PC-9 (cell line): ENCODE results near the gene CTNNA3. TPM values are rescaled to one million over a fixed set of nuclear protein-coding genes. Genes with fewer than 3 reads are reported as not detected.

Experiments
- BruUV-seq: library from RNA; stranded (reverse); fragments of 400-500 nt; replicated peaks from 2 replicates; lab custom pipeline; 2021; lab: Mats Ljungman, UMichigan
- CTCF ChIA-PET: fragments of 300-600 bp; sonication (Branson Sonifier 250); formaldehyde crosslinking; loops from one replicate; lab custom pipeline; 2022; ENCODE audit warnings: antibody characterized with exemption; lab: Charles Lee
- POLR2A ChIA-PET: fragments of 300-600 bp; sonication (Branson Sonifier 250); formaldehyde crosslinking; loops from one replicate; lab custom pipeline; 2022; ENCODE audit warnings: antibody characterized with exemption; ENCODE audit not compliant: unreplicated experiment; lab: Charles Lee
- DNase-seq, 2 experiments: peaks; one replicate each; pipeline versions ENCODE4 v3.0.0 to v3.0.0-alpha.2; 2015 to 2022; ENCODE audit warnings: mixed read lengths in 1 of 2
- H2AFZ ChIP-seq: fragments of 200-600 bp; sonication (generic); 2 replicates; pipeline ENCODE4 v1.8.1; 2017; ENCODE audit warnings: antibody characterized with exemption
- H3F3A ChIP-seq: fragments of 200-600 bp; sonication (generic); 2 replicates; pipeline ENCODE4 v1.8.1; 2017; ENCODE audit warnings: antibody characterized with exemption, mild to moderate bottlenecking, low read depth; ENCODE audit not compliant: insufficient read depth
- H3K27ac ChIP-seq: fragments of 200-600 bp; sonication (generic); 2 replicates; pipeline ENCODE4 v1.6.1; 2016; ENCODE audit warnings: mixed run types
- H3K27me3 ChIP-seq: fragments of 200-600 bp; sonication (generic); 2 replicates; pipeline ENCODE4 v1.6.1; 2016; ENCODE audit warnings: low read depth, mixed run types; ENCODE audit not compliant: insufficient read depth
- H3K36me3 ChIP-seq: fragments of 200-600 bp; sonication (generic); 2 replicates; pipeline ENCODE4 v1.6.1; 2016; ENCODE audit warnings: low read depth, mixed run types
- H3K4me1 ChIP-seq: fragments of 200-600 bp; sonication (generic); replicated peaks from 2 replicates; pipeline ENCODE4 v1.6.1; 2016; ENCODE audit warnings: mixed run types; ENCODE audit not compliant: insufficient read depth
- H3K4me2 ChIP-seq: fragments of 200-600 bp; sonication (generic); 2 replicates; pipeline ENCODE4 v1.6.1; 2017; ENCODE audit warnings: mixed run types
- H3K4me3 ChIP-seq: fragments of 200-600 bp; sonication (generic); 2 replicates; pipeline ENCODE4 v1.6.1; 2016; ENCODE audit warnings: mixed run types
- H3K79me2 ChIP-seq: fragments of 200-600 bp; sonication (generic); 2 replicates; pipeline ENCODE4 v1.6.1; 2017; ENCODE audit warnings: low read depth, mixed run types
- H3K9me2 ChIP-seq: fragments of 200-600 bp; sonication (generic); 2 replicates; pipeline ENCODE4 v1.8.1; 2017; ENCODE audit warnings: mild to moderate bottlenecking; ENCODE audit not compliant: insufficient read depth
- H3K9me3 ChIP-seq: fragments of 200-600 bp; sonication (generic); 2 replicates; pipeline ENCODE4 v1.8.1; 2016; ENCODE audit warnings: low read depth; ENCODE audit not compliant: insufficient read depth
- H4K20me1 ChIP-seq: fragments of 200-600 bp; sonication (generic); 2 replicates; pipeline ENCODE4 v1.8.1; 2017; ENCODE audit not compliant: insufficient read depth
- EZH2 ChIP-seq: fragments of 200-600 bp; sonication (generic); IDR thresholded peaks from 2 replicates; pipeline ENCODE4 v1.8.0; 2017; ENCODE audit warnings: antibody characterized with exemption, low read depth
- intact Hi-C: fragments of 100-400 bp; cut with micrococcal nuclease; formaldehyde crosslinking; loops from one replicate; pipeline ENCODE4 v1.10.0; 2022; ENCODE audit not compliant: unreplicated experiment
- total RNA-seq: library from RNA; stranded (reverse); gene quantifications from 2 replicates; pipeline ENCODE4 v1.2.3, GENCODE V29; 2021
- TF ChIP-seq, protein P1 (sequence below): fragments of 200-600 bp; sonication (generic); conservative IDR thresholded peaks from 2 replicates; pipeline ENCODE4 v1.6.1; 2017; ENCODE audit warnings: mixed run types, antibody characterized with exemption, mild to moderate bottlenecking, moderate library complexity

Gene CTNNA3
- total RNA-seq, 1 experiment from 2014 or later: not detected

DNA sequence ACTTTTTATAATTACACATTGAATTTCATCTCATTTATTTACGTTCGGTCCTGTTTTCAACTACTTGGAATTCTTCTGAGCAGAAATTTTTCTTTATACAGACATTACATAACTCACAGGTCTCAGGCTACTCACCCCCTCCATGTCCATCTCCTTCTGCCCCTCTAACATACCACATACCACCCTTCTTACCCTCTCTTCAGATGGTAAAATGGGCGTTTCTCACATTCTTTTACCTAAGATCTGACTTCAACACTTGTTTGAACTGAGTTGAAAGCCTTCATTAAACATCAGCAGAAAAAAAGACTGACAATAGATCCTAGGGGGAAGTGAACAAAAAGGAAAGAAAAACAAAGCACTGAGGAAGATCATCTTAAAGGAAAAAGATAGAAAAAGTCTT, 309.7 kb downstream of the CTNNA3 start:
- TF ChIP-seq, protein P1, sequence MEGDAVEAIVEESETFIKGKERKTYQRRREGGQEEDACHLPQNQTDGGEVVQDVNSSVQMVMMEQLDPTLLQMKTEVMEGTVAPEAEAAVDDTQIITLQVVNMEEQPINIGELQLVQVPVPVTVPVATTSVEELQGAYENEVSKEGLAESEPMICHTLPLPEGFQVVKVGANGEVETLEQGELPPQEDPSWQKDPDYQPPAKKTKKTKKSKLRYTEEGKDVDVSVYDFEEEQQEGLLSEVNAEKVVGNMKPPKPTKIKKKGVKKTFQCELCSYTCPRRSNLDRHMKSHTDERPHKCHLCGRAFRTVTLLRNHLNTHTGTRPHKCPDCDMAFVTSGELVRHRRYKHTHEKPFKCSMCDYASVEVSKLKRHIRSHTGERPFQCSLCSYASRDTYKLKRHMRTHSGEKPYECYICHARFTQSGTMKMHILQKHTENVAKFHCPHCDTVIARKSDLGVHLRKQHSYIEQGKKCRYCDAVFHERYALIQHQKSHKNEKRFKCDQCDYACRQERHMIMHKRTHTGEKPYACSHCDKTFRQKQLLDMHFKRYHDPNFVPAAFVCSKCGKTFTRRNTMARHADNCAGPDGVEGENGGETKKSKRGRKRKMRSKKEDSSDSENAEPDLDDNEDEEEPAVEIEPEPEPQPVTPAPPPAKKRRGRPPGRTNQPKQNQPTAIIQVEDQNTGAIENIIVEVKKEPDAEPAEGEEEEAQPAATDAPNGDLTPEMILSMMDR: no peak
- no peak for TF ChIP-seq EZH2
- Histone ChIP-seq H3K4me2 (no peak overlapping the region), H3K27ac (no peak overlapping the region), H4K20me1 (no peaks in the 10 kb centered on the region), H3K4me1 (no peaks in the 10 kb centered on the region), H2AFZ (no peak overlapping the region), H3K36me3 (no peaks in the 10 kb centered on the region), H3K9me2 (no peaks in the 10 kb centered on the region), H3K9me3 (no peaks in the 10 kb centered on the region), H3K79me2 (no peaks in the 10 kb centered on the region), H3K4me3 (no peak overlapping the region), H3K27me3 (no peaks in the 10 kb centered on the region), H3F3A (no peaks in the 10 kb centered on the region)
- ChIA-PET CTCF (no interaction called here), POLR2A (no interaction called here)
- intact Hi-C loops: no loop called here
- DNase-seq: no peak
- no TSS peak for BruUV-seq

DNA sequence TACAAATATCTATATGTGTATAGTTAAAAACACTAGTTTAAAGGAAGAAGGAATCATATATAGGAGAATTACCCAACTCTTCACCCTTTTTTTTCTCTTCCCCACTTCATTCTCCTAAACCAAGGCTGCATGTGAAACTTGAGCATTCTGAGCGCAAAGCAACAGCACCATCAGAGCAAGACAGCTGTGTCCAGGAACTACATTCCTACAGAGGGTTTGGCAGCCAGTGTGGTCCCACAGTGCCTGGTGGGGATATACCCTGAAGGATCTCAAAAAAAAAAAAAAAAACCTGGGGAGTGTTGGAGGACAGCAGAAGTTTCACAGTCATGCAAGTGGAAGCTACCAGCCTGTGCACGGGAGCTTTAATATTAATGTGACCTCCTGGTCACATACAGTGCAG, 310.4 kb downstream of the CTNNA3 start:
- Histone ChIP-seq H3K27ac (no peak overlapping the region), H3K9me2 (no peaks in the 10 kb centered on the region), H3F3A (no peaks in the 10 kb centered on the region), H2AFZ (no peak overlapping the region), H3K27me3 (no peaks in the 10 kb centered on the region), H3K79me2 (no peaks in the 10 kb centered on the region), H4K20me1 (no peaks in the 10 kb centered on the region), H3K36me3 (no peaks in the 10 kb centered on the region), H3K9me3 (no peaks in the 10 kb centered on the region), H3K4me3 (no peak overlapping the region), H3K4me1 (no peaks in the 10 kb centered on the region), H3K4me2 (no peak overlapping the region)
- no peak for DNase-seq
- no peak for TF ChIP-seq EZH2
- TF ChIP-seq, protein P1: no peak
- no TSS peak for BruUV-seq
- CTCF ChIA-PET: no interaction called here
- POLR2A ChIA-PET: no interaction called here
- intact Hi-C loops: no loop called here

DNA sequence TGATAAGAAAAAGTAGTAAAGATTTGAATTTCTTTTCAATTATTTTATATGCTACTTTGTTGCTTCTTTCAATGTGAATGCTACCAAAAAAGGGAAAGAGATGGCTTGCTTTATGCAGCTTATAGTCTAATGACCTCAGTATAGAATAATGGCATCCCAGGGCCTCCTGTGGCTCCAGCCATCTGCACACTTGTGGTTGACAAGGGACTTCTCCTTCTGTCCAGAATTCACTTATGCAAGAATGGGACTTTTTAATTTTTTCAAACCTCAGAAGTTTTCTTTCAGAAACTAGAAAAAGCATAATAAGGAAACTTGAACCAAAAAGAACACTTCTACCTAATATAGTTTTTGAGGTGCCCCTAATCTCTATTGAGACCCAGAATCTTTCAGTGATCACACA, 310.9 kb downstream of the CTNNA3 start:
- Histone ChIP-seq H3K4me2 (no peak overlapping the region), H3K9me2 (no peaks in the 10 kb centered on the region), H3F3A (no peaks in the 10 kb centered on the region), H4K20me1 (no peaks in the 10 kb centered on the region), H3K4me3 (no peak overlapping the region), H3K4me1 (no peaks in the 10 kb centered on the region), H3K27me3 (no peaks in the 10 kb centered on the region), H3K79me2 (no peaks in the 10 kb centered on the region), H2AFZ (no peak overlapping the region), H3K27ac (no peak overlapping the region), H3K36me3 (no peaks in the 10 kb centered on the region), H3K9me3 (no peaks in the 10 kb centered on the region)
- BruUV-seq: no TSS peak
- POLR2A ChIA-PET: no interaction called here
- CTCF ChIA-PET: no interaction called here
- intact Hi-C loops: no loop called here
- no peak for TF ChIP-seq EZH2
- TF ChIP-seq, protein P1: no peak
- DNase-seq: no peak
